PC-9 (cell line): ENCODE measurements around the gene MYH3.

Experiments used
- EZH2 ChIP-seq: fragments of 200-600 bp; sonication (generic); IDR thresholded peaks from 2 replicates; pipeline ENCODE4 v1.8.0; 2017; ENCODE audit warnings: antibody characterized with exemption, low read depth
- TF ChIP-seq, protein P1 (sequence below): fragments of 200-600 bp; sonication (generic); conservative IDR thresholded peaks from 2 replicates; pipeline ENCODE4 v1.6.1; 2017; ENCODE audit warnings: mixed run types, antibody characterized with exemption, mild to moderate bottlenecking, moderate library complexity

DNA sequence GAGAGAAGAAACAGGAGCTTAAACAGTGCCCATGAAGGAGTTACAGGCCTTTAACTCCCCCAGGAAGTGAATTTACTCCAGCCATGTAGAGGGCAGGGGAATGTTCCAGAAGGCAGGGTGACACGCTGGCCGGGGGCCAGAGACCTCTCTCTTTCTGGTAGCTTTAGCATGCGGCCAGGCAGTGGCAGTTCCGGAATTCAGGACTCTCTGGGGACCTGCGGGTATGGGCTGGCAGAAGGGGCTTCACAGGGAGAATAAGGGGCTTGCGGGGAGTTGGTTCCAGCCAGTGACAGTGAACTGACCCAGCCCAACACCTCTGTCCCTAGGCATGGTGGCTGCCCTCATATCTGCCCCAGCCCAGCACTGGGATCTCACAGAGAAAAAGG is 40.0 kb downstream of the MYH3 start:
- TF ChIP-seq, protein P1, sequence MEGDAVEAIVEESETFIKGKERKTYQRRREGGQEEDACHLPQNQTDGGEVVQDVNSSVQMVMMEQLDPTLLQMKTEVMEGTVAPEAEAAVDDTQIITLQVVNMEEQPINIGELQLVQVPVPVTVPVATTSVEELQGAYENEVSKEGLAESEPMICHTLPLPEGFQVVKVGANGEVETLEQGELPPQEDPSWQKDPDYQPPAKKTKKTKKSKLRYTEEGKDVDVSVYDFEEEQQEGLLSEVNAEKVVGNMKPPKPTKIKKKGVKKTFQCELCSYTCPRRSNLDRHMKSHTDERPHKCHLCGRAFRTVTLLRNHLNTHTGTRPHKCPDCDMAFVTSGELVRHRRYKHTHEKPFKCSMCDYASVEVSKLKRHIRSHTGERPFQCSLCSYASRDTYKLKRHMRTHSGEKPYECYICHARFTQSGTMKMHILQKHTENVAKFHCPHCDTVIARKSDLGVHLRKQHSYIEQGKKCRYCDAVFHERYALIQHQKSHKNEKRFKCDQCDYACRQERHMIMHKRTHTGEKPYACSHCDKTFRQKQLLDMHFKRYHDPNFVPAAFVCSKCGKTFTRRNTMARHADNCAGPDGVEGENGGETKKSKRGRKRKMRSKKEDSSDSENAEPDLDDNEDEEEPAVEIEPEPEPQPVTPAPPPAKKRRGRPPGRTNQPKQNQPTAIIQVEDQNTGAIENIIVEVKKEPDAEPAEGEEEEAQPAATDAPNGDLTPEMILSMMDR, result no peak
- TF ChIP-seq EZH2, result no peak
